IMR-90 (cell line): ENCODE results near the gene CDK6. TPM values are rescaled to one million over a fixed set of nuclear protein-coding genes. Genes with fewer than 3 reads are reported as not detected.
A peak's percentile ranks its signal among the peaks of the same experiment; 100 is the strongest.

Source experiments
- ATAC-seq: fragments of 200-7000 bp; cut with Tn5 transposase; 2 replicates; pipeline ENCODE4 v1.9.1; 2020; ENCODE audit warnings: low read depth, mild to moderate bottlenecking, moderate library complexity
- BruUV-seq: library from RNA; stranded (reverse); fragments of 400-500 nt; replicated peaks from 2 replicates; lab custom pipeline; 2021; lab: Mats Ljungman, UMichigan
- CTCF ChIA-PET: fragments of 300-600 bp; formaldehyde crosslinking; extraction: SDS; loops from one replicate; lab custom pipeline; 2021; ENCODE audit warnings: antibody characterized with exemption; lab: Yijun Ruan, JAX
- POLR2A ChIA-PET: fragments of 300-600 bp; sonication (Branson Sonifier 250); formaldehyde crosslinking; loops from one replicate; lab custom pipeline; 2022; ENCODE audit warnings: antibody characterized with exemption; ENCODE audit not compliant: unreplicated experiment; lab: Charles Lee
- DNase-seq: peaks from one replicate; pipeline ENCODE4 v3.0.0; 2013
- H2AFZ ChIP-seq: replicated peaks from 2 replicates; pipeline ENCODE3; 2013; ENCODE audit warnings: low read length, mild to moderate bottlenecking; ENCODE audit not compliant: poor library complexity
- H2AK5ac ChIP-seq: 2 replicates; pipeline ENCODE4 v1.6.1; 2013; ENCODE audit warnings: low read depth, low read length, inconsistent platforms
- H2AK9ac ChIP-seq: replicated peaks from 2 replicates; pipeline ENCODE3; 2013; ENCODE audit warnings: mild to moderate bottlenecking, low read depth, low read length, moderate library complexity; ENCODE audit not compliant: poor library complexity
- H2BK120ac ChIP-seq: 2 replicates; pipeline ENCODE4 v1.6.1; 2013; ENCODE audit warnings: low read depth, low read length, inconsistent platforms
- H2BK15ac ChIP-seq: 3 replicates; pipeline ENCODE4 v1.6.1; 2013; ENCODE audit warnings: low read depth, low read length, inconsistent platforms
- H2BK20ac ChIP-seq: 2 replicates; pipeline ENCODE4 v1.6.1; 2013; ENCODE audit warnings: low read depth, mild to moderate bottlenecking, inconsistent platforms, low read length, moderate library complexity
- H2BK5ac ChIP-seq: 2 replicates; pipeline ENCODE4 v1.6.1; 2013; ENCODE audit warnings: mild to moderate bottlenecking, low read depth, low read length, inconsistent platforms; ENCODE audit not compliant: poor library complexity, severe bottlenecking
- H3K14ac ChIP-seq: replicated peaks from 2 replicates; pipeline ENCODE4 v1.6.1; 2013; ENCODE audit warnings: low read depth, low read length, inconsistent platforms
- H3K18ac ChIP-seq: 2 replicates; pipeline ENCODE4 v1.6.1; 2013; ENCODE audit warnings: low read depth, low read length, control low read depth
- H3K23ac ChIP-seq: 2 replicates; pipeline ENCODE4 v1.6.1; 2013; ENCODE audit warnings: low read depth, low read length, inconsistent platforms
- H3K27ac ChIP-seq: 2 replicates; pipeline ENCODE4 v1.5.1; 2013; ENCODE audit warnings: mild to moderate bottlenecking, control low read depth, low read length; ENCODE audit not compliant: insufficient read depth
- H3K27me3 ChIP-seq: 2 replicates; pipeline ENCODE4 v1.6.1; 2013; ENCODE audit warnings: low read length; ENCODE audit not compliant: control insufficient read depth, insufficient read depth
- H3K36me3 ChIP-seq: 2 replicates; pipeline ENCODE4 v1.6.1; 2013; ENCODE audit warnings: low read length, mixed read lengths; ENCODE audit not compliant: control insufficient read depth, insufficient read depth
- H3K4ac ChIP-seq: 2 replicates; pipeline ENCODE4 v1.6.1; 2013; ENCODE audit warnings: low read depth, low read length, inconsistent platforms
- H3K4me1 ChIP-seq: 2 replicates; pipeline ENCODE4 v1.6.1; 2013; ENCODE audit warnings: low read length, mixed read lengths; ENCODE audit not compliant: control insufficient read depth, insufficient read depth
- H3K4me2 ChIP-seq: 2 replicates; pipeline ENCODE4 v1.6.1; 2013; ENCODE audit warnings: low read depth, mild to moderate bottlenecking, control low read depth, low read length, moderate library complexity
- H3K4me3 ChIP-seq: 2 replicates; pipeline ENCODE4 v1.5.1; 2013; ENCODE audit warnings: low read depth, mild to moderate bottlenecking, control low read depth, low read length, moderate library complexity; ENCODE audit not compliant: insufficient read depth
- H3K56ac ChIP-seq: 2 replicates; pipeline ENCODE4 v1.6.1; 2013; ENCODE audit warnings: low read length, inconsistent platforms; ENCODE audit not compliant: insufficient read depth; ENCODE audit errors: extremely low read depth
- H3K79me1 ChIP-seq, 2 experiments: 2 replicates each; pipeline ENCODE4 v1.6.1; 2013; ENCODE audit warnings: low read length in 2 of 2, inconsistent platforms in 1 of 2, low read depth in 1 of 2
- H3K9ac ChIP-seq: 2 replicates; pipeline ENCODE4 v1.6.1; 2013; ENCODE audit warnings: low read depth, low read length, control low read depth
- H3K9me1 ChIP-seq: 2 replicates; pipeline ENCODE4 v1.6.1; 2013; ENCODE audit warnings: low read length, inconsistent platforms; ENCODE audit not compliant: insufficient read depth
- H3K9me3 ChIP-seq: 2 replicates; pipeline ENCODE4 v1.6.1; 2013; ENCODE audit warnings: low read length; ENCODE audit not compliant: control insufficient read depth, insufficient read depth
- H4K20me1 ChIP-seq: 2 replicates; pipeline ENCODE4 v1.6.1; 2013; ENCODE audit warnings: low read length, inconsistent platforms; ENCODE audit not compliant: insufficient read depth
- H4K5ac ChIP-seq: 2 replicates; pipeline ENCODE4 v1.6.1; 2013; ENCODE audit warnings: mild to moderate bottlenecking, low read depth, low read length, control low read depth
- H4K8ac ChIP-seq, 2 experiments: 2 replicates each; pipeline ENCODE4 v1.6.1; 2013; ENCODE audit warnings: low read depth in 2 of 2, low read length in 2 of 2, control low read depth in 1 of 2, inconsistent platforms in 1 of 2
- H4K91ac ChIP-seq: 2 replicates; pipeline ENCODE4 v1.6.1; 2013; ENCODE audit warnings: low read depth, low read length, inconsistent platforms; ENCODE audit not compliant: insufficient read depth
- BHLHE40 ChIP-seq: fragments of 150-350 bp; IDR thresholded peaks from 2 replicates; pipeline ENCODE4 v1.6.1; 2016; ENCODE audit warnings: mild to moderate bottlenecking, low read depth, low read length
- CEBPB ChIP-seq: IDR thresholded peaks from 2 replicates; pipeline ENCODE4 v1.6.1; 2012; ENCODE audit warnings: low read depth, low read length, improper control_type of control experiment
- CHD1 ChIP-seq: IDR thresholded peaks from 2 replicates; pipeline ENCODE4 v1.6.1; 2012; ENCODE audit warnings: low read depth, low read length, improper control_type of control experiment
- CTCF ChIP-seq: conservative IDR thresholded peaks from 2 replicates; pipeline ENCODE4 v1.5.1; 2012; ENCODE audit warnings: mild to moderate bottlenecking, low read depth, low read length, improper control_type of control experiment
- ELK1 ChIP-seq: fragments of 150-350 bp; IDR thresholded peaks from 2 replicates; pipeline ENCODE4 v1.6.1; 2016; ENCODE audit warnings: low read depth, mild to moderate bottlenecking, low read length, moderate library complexity, borderline replicate concordance
- FOS ChIP-seq: fragments of 150-350 bp; IDR thresholded peaks from 2 replicates; pipeline ENCODE4 v1.6.1; 2016; ENCODE audit warnings: low read depth, low read length
- MAFK ChIP-seq: IDR thresholded peaks from 2 replicates; pipeline ENCODE4 v1.6.1; 2012; ENCODE audit warnings: low read depth, low read length, improper control_type of control experiment
- MAZ ChIP-seq: IDR thresholded peaks from 2 replicates; pipeline ENCODE4 v1.6.1; 2012; ENCODE audit warnings: low read depth, mild to moderate bottlenecking, low read length, improper control_type of control experiment, moderate library complexity, borderline replicate concordance
- MXI1 ChIP-seq: IDR thresholded peaks from 2 replicates; pipeline ENCODE4 v1.6.1; 2012; ENCODE audit warnings: low read depth, mild to moderate bottlenecking, low read length, moderate library complexity, borderline replicate concordance
- NFE2L2 ChIP-seq: fragments of 150-350 bp; IDR thresholded peaks from 2 replicates; pipeline ENCODE4 v1.6.1; 2016; ENCODE audit warnings: low read depth, mild to moderate bottlenecking, low read length
- POLR2A ChIP-seq: IDR thresholded peaks from 2 replicates; pipeline ENCODE4 v1.6.1; 2012; ENCODE audit warnings: mild to moderate bottlenecking, low read depth, low read length
- RAD21 ChIP-seq: IDR thresholded peaks from 2 replicates; pipeline ENCODE4 v1.6.1; 2012; ENCODE audit warnings: low read length, improper control_type of control experiment
- RCOR1 ChIP-seq: IDR thresholded peaks from 2 replicates; pipeline ENCODE4 v1.6.1; 2012; ENCODE audit warnings: mild to moderate bottlenecking, low read length, improper control_type of control experiment; ENCODE audit not compliant: insufficient replicate concordance
- RFX5 ChIP-seq: IDR thresholded peaks from 2 replicates; pipeline ENCODE4 v1.8.0; 2012; ENCODE audit warnings: low read depth, mild to moderate bottlenecking, low read length, moderate library complexity
- USF2 ChIP-seq: fragments of 150-350 bp; IDR thresholded peaks from 2 replicates; pipeline ENCODE4 v1.6.1; 2017; ENCODE audit warnings: mild to moderate bottlenecking, antibody characterized with exemption, low read length, low read depth
- WGBS, 2 experiments: methylation state at CpG; one replicate each; pipeline versions ENCODE4 v1.1.5 to v1.1.7; 2013; ENCODE audit warnings: missing lambda C conversion rate in 2 of 2; ENCODE audit not compliant: insufficient read length in 1 of 2; ENCODE audit errors: extremely low coverage in 2 of 2; 5-methylcytosine and 5-hydroxymethylcytosine counted together
- dilution Hi-C: fragments of 300-500 bp; cut with HindIII; formaldehyde crosslinking; loops from one replicate; pipeline ENCODE4 v1.14.3; 2018; ENCODE audit warnings: low sequenced_read_pairs; ENCODE audit not compliant: unreplicated experiment
- in situ Hi-C: fragments of 300-500 bp; cut with MboI; formaldehyde crosslinking; loops from 3 replicates; pipeline ENCODE4 v1.14.3; 2019; ENCODE audit warnings: low sequenced_read_pairs, inconsistent platforms, mixed read lengths
- intact Hi-C: fragments of 100-400 bp; cut with micrococcal nuclease; formaldehyde crosslinking; loops from 2 replicates; pipeline ENCODE4 v1.10.0; 2022
- polyA plus RNA-seq, 3 experiments: library from polyadenylated mRNA; depleted of rRNA; stranded (reverse); fragments of >200 nt; gene quantifications; 2 replicates each; pipeline ENCODE4 v1.2.3, GENCODE V29; 2012; ENCODE audit warnings: low replicate concordance in 1 of 3
- total RNA-seq: library from RNA; depleted of rRNA; stranded (reverse); fragments of >200 nt; gene quantifications from 2 replicates; pipeline ENCODE4 v1.2.3, GENCODE V29; 2012

CDK6 gene
- total and polyA plus RNA-seq, 2 of the 4 experiments (the other 2 are of a cell fraction) = 21.5 to 195 TPM

- Histone ChIP-seq H3K79me1 (no peaks in the 10 kb centered on the region), H3K9me3 (no peaks in the 10 kb centered on the region), H3K4me1 (no peaks in the 10 kb centered on the region), H3K4ac (no peak overlapping the region), H3K56ac (no peak overlapping the region), H2BK120ac (no peak overlapping the region), H4K5ac (no peak overlapping the region), H4K8ac (no peak overlapping the region), H2BK5ac (no peak overlapping the region), H3K18ac (no peak overlapping the region), H3K36me3 (no peaks in the 10 kb centered on the region), H2AK9ac (no peak overlapping the region), H2BK15ac (no peak overlapping the region), H4K20me1 (no peaks in the 10 kb centered on the region; the same call in 1 of the 2 replicates), H2BK20ac (no peak overlapping the region), H3K27ac (no peak overlapping the region), H3K9me1 (no peaks in the 10 kb centered on the region), H3K4me3 (no peak overlapping the region), H3K4me2 (no peak overlapping the region), H2AK5ac (no peak overlapping the region), H3K27me3 (no peaks in the 10 kb centered on the region), H2AFZ (no peak overlapping the region), H3K9ac (no peak overlapping the region), H3K14ac (no peak overlapping the region), H4K91ac (no peak overlapping the region), H3K23ac (no peak overlapping the region)
- ATAC-seq = no peak
- no CpG with 5 or more reads among the region's 4 CpGs for WGBS, 2 experiments
- POLR2A ChIA-PET = interaction anchor here (1.0 kb wide), 1 partner anchor 11 kb away, joined by 3 read pairs; no protein-coding TSS in a partner anchor
- in situ Hi-C loops (no loop called here), dilution Hi-C loops (no loop called here), intact Hi-C loops (no loop called here)
- DNase-seq = peak; percentile 62
- BruUV-seq = no TSS peak
- TF ChIP-seq RFX5 = no peak
- no peak for TF ChIP-seq NFE2L2
- TF ChIP-seq RAD21 = no peak
- TF ChIP-seq CHD1 = no peak
- no peak for TF ChIP-seq BHLHE40
- TF ChIP-seq USF2 = no peak
- TF ChIP-seq FOS = no peak
- no peak for TF ChIP-seq MXI1
- no peak for TF ChIP-seq ELK1
- no peak for TF ChIP-seq POLR2A
- TF ChIP-seq CEBPB = no peak
- TF ChIP-seq MAZ = no peak
- TF ChIP-seq CTCF = no peak
- no peak for TF ChIP-seq MAFK
- no peak for TF ChIP-seq RCOR1
- CTCF ChIA-PET = interaction anchor here (1.1 kb wide), 1 partner anchor 9 kb away, joined by 5 read pairs; no protein-coding TSS in a partner anchor
Observed at GRCh38 chr7:92595281-92595680, 241.1 kb downstream of the CDK6 start.
